ENCODE data around the gene ZRANB1.

Gene ZRANB1

GRCh38 chr10:124996127-124996853 lies 54.4 kb downstream of the ZRANB1 start:
- DNase-seq, result no peak

GRCh38 chr10:124996854-124997215 lies 54.9 kb downstream of the ZRANB1 start:
- no peak for DNase-seq

- DNase-seq, result no peak
Measured at GRCh38 chr10:124997306-124997705, 55.4 kb downstream of the ZRANB1 start.

- no peak for DNase-seq
Measured at GRCh38 chr10:124997771-124998623, 56.1 kb downstream of the ZRANB1 start.

- DNase-seq, result no peak
Measured at GRCh38 chr10:124998624-124999291, 56.8 kb downstream of the ZRANB1 start.

- no peak for DNase-seq
Measured at GRCh38 chr10:124999433-125000365, 57.8 kb downstream of the ZRANB1 start.

- no peak for DNase-seq
Measured at GRCh38 chr10:125000366-125001312, 58.7 kb downstream of the ZRANB1 start.

GRCh38 chr10:125001313-125002046 lies 59.6 kb downstream of the ZRANB1 start:
- no peak for DNase-seq

GRCh38 chr10:125002047-125002422 lies 60.1 kb downstream of the ZRANB1 start:
- DNase-seq, result no peak

GRCh38 chr10:125002423-125003145 lies 60.7 kb downstream of the ZRANB1 start:
- no peak for DNase-seq

- DNase-seq, result no peak
Measured at GRCh38 chr10:125003146-125003900, 61.4 kb downstream of the ZRANB1 start.

- DNase-seq, result no peak
Measured at GRCh38 chr10:125003901-125004467, 62.1 kb downstream of the ZRANB1 start.

GRCh38 chr10:125004571-125005311 lies 62.8 kb downstream of the ZRANB1 start:
- DNase-seq, result no peak

- no peak for DNase-seq
Measured at GRCh38 chr10:125005312-125006187, 63.6 kb downstream of the ZRANB1 start.

GRCh38 chr10:125006188-125006680 lies 64.3 kb downstream of the ZRANB1 start:
- DNase-seq, result no peak

- DNase-seq, result no peak
Measured at GRCh38 chr10:125006921-125007426, 65.1 kb downstream of the ZRANB1 start.

GRCh38 chr10:125007436-125007835 lies 65.5 kb downstream of the ZRANB1 start:
- no peak for DNase-seq

Measured in DMS79 treated with DMSO at 0.1 percent for 48 hours (cell line).